ENCODE data around the gene KCNIP1. TPM values are rescaled to one million over a fixed set of nuclear protein-coding genes. Genes with fewer than 3 reads are reported as not detected.

The KCNIP1 gene
- total RNA-seq, 4 donors from 2014 or later = not detected

DNA sequence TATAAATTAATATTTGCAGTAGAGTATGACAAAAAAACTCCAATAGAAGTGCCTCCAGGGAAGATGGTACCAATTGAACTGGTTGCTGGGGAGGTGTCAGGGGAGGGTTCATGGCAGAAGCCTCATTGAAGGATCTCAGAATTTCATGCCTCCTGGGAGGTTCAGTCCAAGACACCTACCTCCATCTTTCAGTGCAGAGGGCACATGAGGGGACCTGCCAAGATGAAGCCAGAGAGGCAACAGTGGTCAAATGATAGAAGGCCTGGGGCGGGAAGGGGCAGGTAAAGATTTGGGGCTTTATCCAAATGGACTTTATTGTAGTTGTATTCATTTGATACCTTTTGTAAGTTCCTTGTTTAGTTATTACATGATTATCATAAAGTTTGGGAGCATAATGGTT lies 25.9 kb upstream of the KCNIP1 start:
- no peak overlapping the region for H3K27ac ChIP-seq
- H3K4me1 ChIP-seq = no peaks in the 10 kb centered on the region
- H3K27me3 ChIP-seq = peaks cover 0 to 10% (median 0%) of the 10 kb centered on the region in 4 donors
- no peaks in the 10 kb centered on the region for H3K36me3 ChIP-seq
- no peak for DNase-seq
- intact Hi-C loops (cut with DNase I) = no loop called here
- TF ChIP-seq, protein P1, sequence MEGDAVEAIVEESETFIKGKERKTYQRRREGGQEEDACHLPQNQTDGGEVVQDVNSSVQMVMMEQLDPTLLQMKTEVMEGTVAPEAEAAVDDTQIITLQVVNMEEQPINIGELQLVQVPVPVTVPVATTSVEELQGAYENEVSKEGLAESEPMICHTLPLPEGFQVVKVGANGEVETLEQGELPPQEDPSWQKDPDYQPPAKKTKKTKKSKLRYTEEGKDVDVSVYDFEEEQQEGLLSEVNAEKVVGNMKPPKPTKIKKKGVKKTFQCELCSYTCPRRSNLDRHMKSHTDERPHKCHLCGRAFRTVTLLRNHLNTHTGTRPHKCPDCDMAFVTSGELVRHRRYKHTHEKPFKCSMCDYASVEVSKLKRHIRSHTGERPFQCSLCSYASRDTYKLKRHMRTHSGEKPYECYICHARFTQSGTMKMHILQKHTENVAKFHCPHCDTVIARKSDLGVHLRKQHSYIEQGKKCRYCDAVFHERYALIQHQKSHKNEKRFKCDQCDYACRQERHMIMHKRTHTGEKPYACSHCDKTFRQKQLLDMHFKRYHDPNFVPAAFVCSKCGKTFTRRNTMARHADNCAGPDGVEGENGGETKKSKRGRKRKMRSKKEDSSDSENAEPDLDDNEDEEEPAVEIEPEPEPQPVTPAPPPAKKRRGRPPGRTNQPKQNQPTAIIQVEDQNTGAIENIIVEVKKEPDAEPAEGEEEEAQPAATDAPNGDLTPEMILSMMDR (IDR thresholded peaks at IDR 0.05) = no peak
- TF ChIP-seq POLR2A (IDR thresholded peaks at IDR 0.05) = no peak
- 84 to 90% methylated on average over 1 of the region's 1 CpG for WGBS, 2 donors
- no peak overlapping the region for H3K4me3 ChIP-seq
- H3K9me3 ChIP-seq = no peaks in the 10 kb centered on the region

DNA sequence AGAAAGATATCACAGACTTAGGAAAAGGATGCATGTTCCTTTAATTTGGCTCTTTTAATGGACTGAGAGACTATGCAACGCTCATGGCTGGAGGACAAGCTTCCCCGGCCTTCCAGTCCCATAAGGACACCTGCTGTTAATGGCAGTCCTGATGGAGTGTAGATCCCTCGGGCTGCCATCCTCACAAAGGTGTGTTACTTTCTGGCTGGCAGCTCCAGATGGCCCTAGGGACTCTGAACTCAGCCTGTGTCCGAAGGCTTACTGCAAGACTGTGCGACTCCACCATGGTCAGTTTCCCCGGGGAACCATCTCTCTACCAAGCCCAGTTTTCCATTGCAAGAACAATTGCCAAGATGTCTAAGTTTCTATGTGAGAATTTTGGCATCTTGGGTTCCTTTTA lies 25.5 kb upstream of the KCNIP1 start:
- intact Hi-C loops (cut with DNase I) = no loop called here

DNA sequence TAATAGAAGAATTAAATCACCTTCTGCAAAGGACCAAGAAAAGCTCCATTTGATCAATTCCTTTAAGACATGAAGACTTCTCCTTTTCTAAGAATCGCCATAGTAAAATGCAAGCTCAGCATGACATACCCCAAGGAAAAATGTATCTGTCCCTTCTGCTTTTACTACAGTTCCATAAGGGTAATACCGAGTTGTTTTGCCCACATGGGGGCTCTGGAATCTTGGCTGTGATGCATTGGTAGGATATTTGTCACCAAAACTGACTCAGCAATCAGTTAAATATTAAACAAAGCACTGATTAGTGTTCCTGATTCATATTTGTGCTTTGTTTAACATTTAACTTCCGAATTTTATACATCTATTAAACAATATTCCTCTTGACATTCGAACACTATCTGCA lies 24.3 kb upstream of the KCNIP1 start:
- Histone ChIP-seq H3K27ac (no peak overlapping the region), H3K4me1 (peaks cover 0 to 6% (median 0%) of the 10 kb centered on the region in 3 donors), H3K36me3 (no peaks in the 10 kb centered on the region), H3K9me3 (no peaks in the 10 kb centered on the region), H3K27me3 (no peaks in the 10 kb centered on the region), H3K4me3 (no peak overlapping the region)
- WGBS, 2 donors = 43 to 55% methylated on average over 4 of the region's 4 CpGs
- TF ChIP-seq POLR2A (IDR thresholded peaks at IDR 0.05) = no peak
- TF ChIP-seq, protein P1 (IDR thresholded peaks at IDR 0.05) = no peak
- intact Hi-C loops (cut with DNase I) = no loop called here
- DNase-seq = no peak

More for the DNA sequence above, 25.5 kb upstream of the KCNIP1 start:
- Histone ChIP-seq H3K4me3 (no peak overlapping the region), H3K4me1 (no peaks in the 10 kb centered on the region), H3K27ac (no peak overlapping the region), H3K9me3 (no peaks in the 10 kb centered on the region), H3K36me3 (no peaks in the 10 kb centered on the region), H3K27me3 (peaks cover 0 to 10% (median 0%) of the 10 kb centered on the region in 4 donors)
- TF ChIP-seq, protein P1 (IDR thresholded peaks at IDR 0.05) = no peak
- no peak for TF ChIP-seq POLR2A (IDR thresholded peaks at IDR 0.05)
- DNase-seq = no peak
- WGBS, 2 donors = 87 to 100% methylated on average over 3 to 6 of the region's 6 CpGs

DNA sequence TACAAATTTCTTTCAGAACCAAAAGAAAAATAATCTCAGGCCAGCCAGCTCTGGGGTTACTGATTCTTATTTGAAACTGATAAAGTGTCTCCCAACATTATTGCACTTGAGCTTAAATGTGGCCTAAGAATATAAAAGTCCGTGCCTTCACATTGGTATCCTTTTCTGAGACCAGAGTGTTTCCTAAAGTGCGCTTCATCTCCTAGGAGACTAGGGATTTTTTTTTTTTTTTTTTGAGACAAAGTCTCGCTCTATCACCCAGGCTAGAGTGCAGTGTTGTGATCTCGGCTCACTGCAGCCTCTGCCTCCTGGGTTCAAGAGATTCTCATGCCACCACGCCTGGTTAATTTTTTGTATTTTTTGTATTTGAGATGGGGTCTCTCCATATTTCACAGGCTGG lies 23.6 kb upstream of the KCNIP1 start:
- Histone ChIP-seq H3K36me3 (no peaks in the 10 kb centered on the region), H3K27ac (no peak overlapping the region), H3K9me3 (no peaks in the 10 kb centered on the region), H3K4me1 (peaks cover 0 to 6% (median 0%) of the 10 kb centered on the region in 3 donors), H3K27me3 (no peaks in the 10 kb centered on the region), H3K4me3 (no peak overlapping the region)
- TF ChIP-seq POLR2A (IDR thresholded peaks at IDR 0.05) = no peak
- TF ChIP-seq, protein P1 (IDR thresholded peaks at IDR 0.05) = no peak
- 88 to 92% methylated on average over 5 of the region's 5 CpGs for WGBS, 2 donors
- intact Hi-C loops (cut with DNase I) = no loop called here
- no peak for DNase-seq

DNA sequence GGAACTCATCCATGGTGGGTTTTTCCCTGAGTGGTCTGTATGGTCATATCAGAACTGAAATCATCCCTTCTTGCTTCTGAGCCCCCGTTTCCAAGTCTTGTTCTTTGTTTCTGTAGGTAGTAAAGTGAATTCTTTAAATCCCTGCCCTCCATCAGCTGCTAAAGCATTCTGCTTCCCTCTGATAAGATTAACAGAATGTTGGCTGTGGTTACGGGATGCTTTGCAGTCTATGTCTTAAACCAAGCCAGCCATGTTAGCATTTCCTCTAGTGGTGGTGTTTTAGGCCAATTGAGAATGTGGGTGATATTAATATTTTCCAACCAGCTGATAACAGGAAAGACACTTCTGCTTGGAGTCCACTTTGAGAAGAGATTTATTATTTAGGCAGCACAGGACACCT lies 22.0 kb upstream of the KCNIP1 start:
- WGBS, 2 donors = 48 to 67% methylated on average over 2 of the region's 2 CpGs
- Histone ChIP-seq H3K9me3 (no peaks in the 10 kb centered on the region), H3K36me3 (no peaks in the 10 kb centered on the region), H3K27ac (no peak overlapping the region), H3K4me3 (no peak overlapping the region), H3K4me1 (peaks cover 0 to 6% (median 0%) of the 10 kb centered on the region in 3 donors), H3K27me3 (no peaks in the 10 kb centered on the region)
- TF ChIP-seq, protein P1 (IDR thresholded peaks at IDR 0.05) = no peak
- TF ChIP-seq POLR2A (IDR thresholded peaks at IDR 0.05) = no peak
- no peak for DNase-seq
- intact Hi-C loops (cut with DNase I) = no loop called here

Measured in esophagus squamous epithelium (tissue), 5 donors.